HG03039 (cell line): ENCODE data around the gene COQ7.

Source experiments
- ATAC-seq: cut with Tn5 transposase; IDR thresholded peaks from one replicate; pipeline ENCODE4 v1.9.1; 2021; ENCODE audit warnings: mild to moderate bottlenecking, moderate library complexity; ENCODE audit not compliant: unreplicated experiment

COQ7 gene

GRCh38 chr16:19085679-19086200 is 18.3 kb downstream of the COQ7 start:
- no peak for ATAC-seq

- ATAC-seq: peak; percentile 62
These were observed 19.1 kb downstream of the COQ7 start for GRCh38 chr16:19086322-19087199.

GRCh38 chr16:19088341-19088916 is 21.0 kb downstream of the COQ7 start:
- no peak for ATAC-seq

- no peak for ATAC-seq
These were observed 22.1 kb downstream of the COQ7 start for GRCh38 chr16:19089410-19089955.

GRCh38 chr16:19090916-19091315 is 23.5 kb downstream of the COQ7 start:
- ATAC-seq: no peak

GRCh38 chr16:19092653-19093410 is 25.4 kb downstream of the COQ7 start:
- ATAC-seq: no peak

- ATAC-seq: no peak
These were observed 26.5 kb downstream of the COQ7 start for GRCh38 chr16:19093631-19094541.

- ATAC-seq: no peak
These were observed 27.3 kb downstream of the COQ7 start for GRCh38 chr16:19094542-19095365.

GRCh38 chr16:19095654-19096053 is 28.2 kb downstream of the COQ7 start:
- no peak for ATAC-seq

GRCh38 chr16:19098173-19098572 is 30.8 kb downstream of the COQ7 start:
- ATAC-seq: no peak

GRCh38 chr16:19102187-19102872 is 34.9 kb downstream of the COQ7 start:
- no peak for ATAC-seq

GRCh38 chr16:19104607-19105006 is 37.2 kb downstream of the COQ7 start:
- ATAC-seq: no peak

- ATAC-seq: no peak
These were observed 37.7 kb downstream of the COQ7 start for GRCh38 chr16:19105131-19105530.

GRCh38 chr16:19105891-19106624 is 38.6 kb downstream of the COQ7 start:
- no peak for ATAC-seq

GRCh38 chr16:19106625-19107020 is 39.2 kb downstream of the COQ7 start:
- no peak for ATAC-seq

- ATAC-seq: no peak
These were observed 41.2 kb downstream of the COQ7 start for GRCh38 chr16:19108409-19109287.

- ATAC-seq: no peak
These were observed 41.9 kb downstream of the COQ7 start for GRCh38 chr16:19109288-19109664.
